ENCODE data around the gene GNAS-AS1.

DNA sequence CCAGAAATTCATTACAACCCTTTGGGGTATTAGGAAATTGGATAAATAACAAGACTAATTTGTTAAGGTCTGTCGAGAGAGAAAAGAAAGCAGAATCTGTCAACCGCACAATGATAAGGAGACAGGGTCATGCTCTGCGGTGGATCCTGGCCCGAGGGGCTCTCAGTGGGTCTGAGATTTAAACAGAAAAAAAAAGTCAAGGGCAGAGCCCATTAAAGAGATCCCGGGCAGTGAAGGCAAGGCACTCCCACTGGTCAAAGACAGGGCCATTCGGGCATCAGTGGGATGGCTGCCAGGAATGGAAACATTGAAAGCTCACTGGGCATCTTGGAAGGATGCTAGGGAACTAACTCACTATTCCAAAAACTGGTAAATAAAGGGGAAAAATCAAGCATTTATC is 77.9 kb downstream of the GNAS-AS1 start:
- TF ChIP-seq SIN3A (conservative IDR thresholded peaks at IDR 0.05 in 1 of 2, IDR thresholded peaks at IDR 0.05 in 1 of 2; ENCODE audit: low read depth in 1 of 2, low read length in 2 of 2): no peak
- TF ChIP-seq TAF1 (IDR thresholded peaks at IDR 0.05; ENCODE audit: low read depth, low read length): no peak
- TF ChIP-seq, protein P1, sequence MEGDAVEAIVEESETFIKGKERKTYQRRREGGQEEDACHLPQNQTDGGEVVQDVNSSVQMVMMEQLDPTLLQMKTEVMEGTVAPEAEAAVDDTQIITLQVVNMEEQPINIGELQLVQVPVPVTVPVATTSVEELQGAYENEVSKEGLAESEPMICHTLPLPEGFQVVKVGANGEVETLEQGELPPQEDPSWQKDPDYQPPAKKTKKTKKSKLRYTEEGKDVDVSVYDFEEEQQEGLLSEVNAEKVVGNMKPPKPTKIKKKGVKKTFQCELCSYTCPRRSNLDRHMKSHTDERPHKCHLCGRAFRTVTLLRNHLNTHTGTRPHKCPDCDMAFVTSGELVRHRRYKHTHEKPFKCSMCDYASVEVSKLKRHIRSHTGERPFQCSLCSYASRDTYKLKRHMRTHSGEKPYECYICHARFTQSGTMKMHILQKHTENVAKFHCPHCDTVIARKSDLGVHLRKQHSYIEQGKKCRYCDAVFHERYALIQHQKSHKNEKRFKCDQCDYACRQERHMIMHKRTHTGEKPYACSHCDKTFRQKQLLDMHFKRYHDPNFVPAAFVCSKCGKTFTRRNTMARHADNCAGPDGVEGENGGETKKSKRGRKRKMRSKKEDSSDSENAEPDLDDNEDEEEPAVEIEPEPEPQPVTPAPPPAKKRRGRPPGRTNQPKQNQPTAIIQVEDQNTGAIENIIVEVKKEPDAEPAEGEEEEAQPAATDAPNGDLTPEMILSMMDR (IDR thresholded peaks at IDR 0.05; ENCODE audit: control extremely low read depth in 1 of 3, insufficient read depth in 1 of 3, low read depth in 1 of 3, low read length in 3 of 3): no peak
- no peak for TF ChIP-seq JUND (IDR thresholded peaks at IDR 0.05; ENCODE audit: low read length)
- no peak for TF ChIP-seq JUN (IDR thresholded peaks at IDR 0.05; ENCODE audit: low read depth, low read length)
- TF ChIP-seq POLR2A (IDR thresholded peaks at IDR 0.05; ENCODE audit: control extremely low read depth in 1 of 2, low read depth in 2 of 2, low read length in 2 of 2): no peak
- no peak for TF ChIP-seq EZH2 (IDR thresholded peaks at IDR 0.05; ENCODE audit: low read depth, low read length, severe bottlenecking)
- no peak for TF ChIP-seq SIX5 (IDR thresholded peaks at IDR 0.05; ENCODE audit: low read depth, low read length)
